Measurements from ENCODE around the gene GAB2. TPM values are rescaled to one million over a fixed set of nuclear protein-coding genes. Genes with fewer than 3 reads are reported as not detected.
"Not testable (repeated sequence)": the region's sequence is repeated elsewhere in the genome, so short reads cannot be mapped to it uniquely, and the experiment has no call there.

The GAB2 gene
- total RNA-seq, 1 donor, result 50.6 TPM

GRCh38 chr11:78195917-78196560, 221.6 kb downstream of the GAB2 start:
- DNase-seq (ENCODE audit: low read depth in 2 of 3, low spot score in 2 of 3), result no peak

GRCh38 chr11:78194490-78194889, 223.1 kb downstream of the GAB2 start:
- DNase-seq (ENCODE audit: low read depth in 2 of 3, low spot score in 2 of 3), result no peak

- DNase-seq (ENCODE audit: low read depth in 2 of 3, low spot score in 2 of 3), result no peak
Observed at GRCh38 chr11:78193806-78194205, 223.8 kb downstream of the GAB2 start.

- no peak for DNase-seq (ENCODE audit: low read depth in 2 of 3, low spot score in 2 of 3)
Observed at GRCh38 chr11:78192911-78193351, 224.7 kb downstream of the GAB2 start.

- no peak for DNase-seq (ENCODE audit: low read depth in 2 of 3, low spot score in 2 of 3)
Observed at GRCh38 chr11:78192223-78192719, 225.3 kb downstream of the GAB2 start.

GRCh38 chr11:78190871-78191538, 226.6 kb downstream of the GAB2 start:
- DNase-seq (ENCODE audit: low read depth in 2 of 3, low spot score in 2 of 3), result no peak

GRCh38 chr11:78190374-78190773, 227.2 kb downstream of the GAB2 start:
- no peak for DNase-seq (ENCODE audit: low read depth in 2 of 3, low spot score in 2 of 3)

GRCh38 chr11:78189851-78190250, 227.8 kb downstream of the GAB2 start:
- DNase-seq (ENCODE audit: low read depth in 2 of 3, low spot score in 2 of 3), result no peak

GRCh38 chr11:78189174-78189724, 228.4 kb downstream of the GAB2 start:
- no peak for DNase-seq (ENCODE audit: low read depth in 2 of 3, low spot score in 2 of 3)

- DNase-seq (ENCODE audit: low read depth in 2 of 3, low spot score in 2 of 3), result peak; percentile 72 to 96 (median 94)
Observed at GRCh38 chr11:78188286-78189173, 229.1 kb downstream of the GAB2 start, which contains the start of the genes KCTD21 and USP35. Gene KCTD21, minus strand, starts transcription at chr11:78188626. Its CDS starts 14,072 bp downstream, at chr11:78174554. Gene USP35, plus strand, starts transcription at chr11:78188919. Its CDS starts 7,327 bp downstream, at chr11:78196246.

GRCh38 chr11:78187366-78188285, 230.0 kb downstream of the GAB2 start:
- peak in 1 of 3 donors; percentile 94 for DNase-seq (ENCODE audit: low read depth in 2 of 3, low spot score in 2 of 3)

GRCh38 chr11:78181185-78181584, 236.4 kb downstream of the GAB2 start:
- DNase-seq (ENCODE audit: low read depth in 2 of 3, low spot score in 2 of 3), result no peak

GRCh38 chr11:78180751-78181150, 236.9 kb downstream of the GAB2 start:
- no peak for DNase-seq (ENCODE audit: low read depth in 2 of 3, low spot score in 2 of 3)

GRCh38 chr11:78179459-78180071, 238.1 kb downstream of the GAB2 start:
- DNase-seq (ENCODE audit: low read depth in 2 of 3, low spot score in 2 of 3), result no peak

- DNase-seq (ENCODE audit: low read depth in 2 of 3, low spot score in 2 of 3), result no peak
Observed at GRCh38 chr11:78177216-78177615, 240.4 kb downstream of the GAB2 start.

GRCh38 chr11:78176605-78177141, 240.9 kb downstream of the GAB2 start:
- DNase-seq (ENCODE audit: low read depth in 2 of 3, low spot score in 2 of 3), result no peak

- DNase-seq (ENCODE audit: low read depth in 2 of 3, low spot score in 2 of 3), result not testable (repeated sequence)
Observed at GRCh38 chr11:78175862-78176261, 241.8 kb downstream of the GAB2 start.

GRCh38 chr11:78171951-78172350, 245.7 kb downstream of the GAB2 start:
- DNase-seq (ENCODE audit: low read depth in 2 of 3, low spot score in 2 of 3), result no peak

Data from hematopoietic multipotent progenitor cell (in vitro differentiated cells).